Activated CD8-positive, alpha-beta memory T cell treated with anti-CD3 and anti-CD28 coated beads for 24 hours (primary cell): ENCODE results near the gene KDF1.
"Not testable (repeated sequence)": the region's sequence is repeated elsewhere in the genome, so short reads cannot be mapped to it uniquely, and the experiment has no call there.

Source experiments
- DNase-seq: peaks from one replicate; pipeline ENCODE4 v3.0.0-alpha.2; 2020

KDF1 gene

DNA sequence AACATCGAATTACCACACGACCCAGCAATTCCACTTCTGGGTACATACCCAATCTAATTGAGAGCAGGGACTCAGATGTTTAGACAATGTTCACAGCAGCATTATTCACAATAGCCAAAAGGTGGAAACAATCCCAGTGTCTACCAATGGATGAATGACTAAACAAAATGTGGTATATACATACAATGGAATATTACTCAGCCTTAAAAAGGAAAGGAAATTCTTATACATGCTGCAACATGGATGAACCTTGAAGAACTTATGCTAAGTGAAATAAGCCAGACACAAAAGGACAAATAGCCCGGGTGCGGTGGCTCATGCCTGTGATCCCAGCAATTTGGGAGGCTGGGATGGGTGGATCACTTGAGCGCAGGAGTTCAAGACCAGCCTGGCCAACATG lies 6.9 kb downstream of the KDF1 start:
- DNase-seq, result no peak

DNA sequence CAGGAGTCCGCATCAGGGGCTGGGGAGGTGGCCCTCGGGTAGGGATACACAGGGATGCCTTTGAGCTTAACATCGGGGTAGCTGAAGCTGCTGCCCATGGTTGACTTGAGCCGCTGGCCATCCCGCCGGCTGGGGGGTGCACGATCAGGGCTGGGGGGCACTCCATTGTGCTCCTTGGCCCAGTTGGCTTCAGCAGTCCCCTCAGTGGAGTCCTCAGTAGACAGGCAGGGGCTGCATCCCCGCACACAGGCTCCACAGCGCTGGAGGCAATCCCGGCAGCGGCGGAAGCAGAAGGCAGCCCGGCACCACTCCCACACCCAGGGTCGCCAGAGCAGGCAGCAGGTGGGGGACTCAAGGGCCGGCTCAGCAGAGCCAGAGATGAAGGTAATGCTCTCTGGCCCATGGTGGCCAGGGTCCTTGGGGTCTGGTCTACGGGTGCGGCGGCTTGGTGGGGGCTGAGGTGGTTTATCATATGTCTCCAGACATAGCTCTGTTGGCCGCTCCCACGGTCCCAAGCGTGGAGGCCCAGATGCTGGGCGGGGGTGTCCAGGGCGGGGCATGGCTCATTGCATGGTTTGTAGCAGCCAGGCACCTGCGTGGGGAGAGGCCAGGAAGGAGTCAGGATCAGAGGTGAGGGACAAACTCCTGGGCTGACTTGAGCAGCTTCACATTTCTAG lies 8.3 kb downstream of the KDF1 start:
- no peak for DNase-seq

DNA sequence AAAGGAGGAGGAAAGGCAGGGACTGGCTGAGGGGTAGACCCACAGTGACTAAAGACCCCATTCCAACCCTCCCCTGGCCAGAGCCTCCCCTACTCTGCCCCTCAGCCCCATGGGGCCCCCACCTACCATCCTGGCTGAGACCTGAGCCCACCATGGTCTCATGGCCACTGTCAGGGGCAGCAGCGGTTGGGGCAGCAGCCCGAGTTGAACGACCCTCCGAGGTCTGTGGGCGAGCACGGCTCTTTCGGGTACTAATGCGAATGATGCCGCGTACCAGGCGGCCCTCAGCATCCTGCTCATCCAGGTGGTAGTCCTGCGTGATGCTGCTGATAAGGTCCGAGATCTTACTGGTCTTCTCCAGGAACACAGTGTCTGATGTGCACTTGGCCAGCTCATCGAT lies 9.1 kb downstream of the KDF1 start:
- DNase-seq, result no peak

DNA sequence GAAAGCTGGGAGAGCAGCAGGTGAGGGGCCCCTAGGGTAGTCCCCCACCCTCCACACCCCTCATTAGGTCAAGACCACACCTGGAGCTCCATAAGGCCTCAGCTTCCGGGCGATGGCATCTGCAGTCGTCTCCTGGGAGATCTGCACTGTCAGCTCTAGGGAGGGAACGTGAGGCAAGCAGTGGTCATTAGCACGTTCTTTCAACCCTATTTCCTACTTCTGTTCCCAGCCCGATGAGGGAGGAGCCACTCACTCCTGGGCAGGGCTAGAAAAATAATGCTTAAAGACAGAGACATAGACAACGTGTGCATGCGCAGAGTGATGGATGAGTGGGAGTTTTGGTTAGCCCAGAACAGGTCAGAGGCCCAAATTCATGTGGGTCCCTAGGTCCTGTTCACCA lies 9.7 kb downstream of the KDF1 start:
- no peak for DNase-seq

DNA sequence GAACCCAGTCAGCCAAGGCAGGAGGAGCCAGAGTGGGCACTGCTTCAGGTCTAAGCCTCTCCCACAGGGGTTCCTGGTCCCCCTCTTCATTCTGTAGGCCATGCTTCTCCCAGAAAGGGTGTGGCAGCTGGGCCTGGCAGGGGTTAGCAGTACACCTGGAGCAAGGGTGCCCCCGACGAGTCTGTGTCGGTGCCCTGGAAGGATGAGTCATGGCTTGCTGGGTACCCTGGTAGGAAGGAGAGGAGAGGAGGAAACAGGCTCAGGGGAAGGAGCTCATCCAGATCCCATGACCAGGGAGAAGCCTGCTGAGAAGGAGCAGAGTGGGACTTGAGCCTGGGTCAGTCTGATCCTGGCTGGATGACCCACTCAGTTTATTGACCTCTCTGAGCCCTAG lies 10.3 kb downstream of the KDF1 start:
- DNase-seq, result no peak

DNA sequence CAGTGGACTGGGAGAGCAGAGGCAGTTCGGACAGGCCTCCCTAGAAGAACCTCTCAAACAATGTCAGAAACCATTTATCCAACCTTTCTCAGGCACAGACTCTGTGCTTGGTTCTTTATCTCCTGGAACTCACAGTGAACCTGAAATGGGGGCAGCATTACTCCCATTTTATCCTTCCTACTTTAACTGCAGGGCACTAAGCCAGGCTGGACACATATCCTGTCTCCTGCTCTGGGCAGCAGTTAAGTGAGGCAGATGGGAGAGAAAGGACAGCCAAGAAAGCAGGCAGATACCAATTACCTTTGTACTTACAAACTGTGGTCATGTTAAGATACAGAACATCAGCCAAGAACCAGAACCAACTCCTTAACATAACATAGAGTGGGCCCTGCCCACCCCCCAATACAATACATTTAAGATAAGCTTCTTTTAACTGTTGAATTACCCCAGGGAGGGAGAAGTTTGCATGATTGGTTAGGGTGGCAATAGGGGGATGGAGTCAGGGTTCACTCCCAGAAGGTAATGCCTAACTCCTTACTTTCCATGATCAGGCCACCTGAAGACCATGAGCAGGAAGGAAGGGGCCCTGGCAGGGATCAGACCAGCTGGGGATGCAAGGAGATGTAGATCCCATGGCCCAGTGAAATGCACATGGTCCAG lies 10.9 kb downstream of the KDF1 start:
- no peak for DNase-seq

DNA sequence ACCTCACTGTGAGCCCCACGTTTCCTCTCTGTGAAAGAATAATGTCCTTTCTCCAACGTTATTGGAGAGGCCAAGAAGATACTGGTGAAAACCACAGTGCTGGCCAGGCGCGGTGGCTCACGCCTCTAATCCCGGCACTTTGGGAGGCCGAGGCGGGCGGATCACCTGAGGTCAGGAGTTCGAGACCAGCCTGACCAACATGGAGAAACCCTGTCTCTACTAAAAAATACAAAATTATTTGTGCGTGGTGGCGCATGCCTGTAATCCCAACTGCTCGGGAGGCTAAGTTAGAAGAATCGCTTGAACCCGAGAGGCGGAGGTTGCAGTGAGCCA lies 11.6 kb downstream of the KDF1 start:
- DNase-seq, result not testable (repeated sequence)

DNA sequence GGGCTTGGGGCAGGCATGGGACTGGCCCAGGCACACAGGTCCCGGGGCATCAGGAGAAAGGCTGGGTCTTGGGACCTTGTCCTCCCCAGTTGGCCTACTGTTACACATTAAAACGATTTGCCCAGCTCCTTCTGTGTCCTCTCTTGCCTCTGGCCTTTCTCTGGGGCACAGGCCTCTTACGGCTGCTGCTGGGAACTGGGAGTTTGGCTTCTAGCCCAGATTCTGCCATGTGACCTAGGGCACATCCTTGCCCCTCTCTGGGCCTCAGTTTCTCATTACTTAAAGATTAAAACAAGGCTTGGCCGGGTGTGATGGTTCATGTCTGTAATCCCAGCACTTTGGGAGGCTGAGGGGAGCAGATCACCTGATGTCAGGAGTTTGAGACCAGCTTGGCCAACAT lies 14.0 kb downstream of the KDF1 start:
- DNase-seq, result no peak

DNA sequence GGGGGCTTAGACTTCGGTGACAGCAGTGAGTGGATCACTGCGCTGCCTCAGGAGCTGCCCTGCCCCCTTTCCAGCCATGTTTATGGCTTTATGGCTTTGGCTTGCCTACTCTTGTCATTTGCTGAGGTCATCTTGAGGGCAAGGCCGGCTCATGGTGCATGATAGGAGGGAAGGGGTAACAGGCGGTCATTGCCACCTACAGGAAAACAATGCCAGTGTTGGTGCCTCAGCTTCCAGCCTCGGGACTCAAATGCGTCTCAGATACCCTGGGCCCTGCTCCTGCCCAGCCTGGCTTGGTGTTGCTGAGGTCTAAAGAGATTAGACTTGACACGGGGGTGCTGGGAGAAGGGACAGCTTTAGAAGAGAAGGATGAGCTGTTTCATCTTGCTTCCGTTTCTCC lies 14.5 kb downstream of the KDF1 start:
- no peak for DNase-seq

DNA sequence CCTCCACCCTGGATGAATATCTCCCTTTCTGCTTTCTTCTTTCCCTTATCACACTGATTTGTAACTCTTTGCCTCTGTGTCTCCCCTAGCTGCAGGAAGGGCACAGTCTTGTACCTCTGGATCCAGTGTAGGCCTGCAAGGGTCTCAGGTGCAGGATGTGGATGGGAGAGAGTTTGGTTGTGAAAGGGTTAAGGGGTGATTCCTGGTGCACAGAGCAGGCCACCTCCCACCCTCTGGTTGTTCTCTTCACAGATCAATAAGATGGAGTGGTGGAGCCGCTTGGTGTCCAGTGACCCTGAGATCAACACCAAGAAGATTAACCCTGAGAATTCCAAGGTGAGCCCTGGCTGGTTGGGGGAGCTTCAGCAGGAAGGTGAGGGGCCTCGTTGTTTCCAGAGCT lies 15.1 kb downstream of the KDF1 start:
- no peak for DNase-seq

DNA sequence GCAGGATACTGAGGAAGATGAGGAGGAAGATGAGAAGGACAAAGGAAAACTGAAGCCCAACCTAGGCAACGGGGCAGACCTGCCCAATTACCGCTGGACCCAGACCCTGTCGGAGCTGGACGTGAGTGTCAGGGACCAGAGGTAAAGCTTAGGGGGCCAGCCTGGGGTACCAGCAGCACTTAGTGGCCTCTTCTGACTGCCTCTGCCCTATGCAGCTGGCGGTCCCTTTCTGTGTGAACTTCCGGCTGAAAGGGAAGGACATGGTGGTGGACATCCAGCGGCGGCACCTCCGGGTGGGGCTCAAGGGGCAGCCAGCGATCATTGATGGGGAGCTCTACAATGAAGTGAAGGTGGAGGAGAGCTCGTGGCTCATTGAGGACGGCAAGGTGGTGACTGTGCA lies 17.6 kb downstream of the KDF1 start:
- DNase-seq, result no peak

DNA sequence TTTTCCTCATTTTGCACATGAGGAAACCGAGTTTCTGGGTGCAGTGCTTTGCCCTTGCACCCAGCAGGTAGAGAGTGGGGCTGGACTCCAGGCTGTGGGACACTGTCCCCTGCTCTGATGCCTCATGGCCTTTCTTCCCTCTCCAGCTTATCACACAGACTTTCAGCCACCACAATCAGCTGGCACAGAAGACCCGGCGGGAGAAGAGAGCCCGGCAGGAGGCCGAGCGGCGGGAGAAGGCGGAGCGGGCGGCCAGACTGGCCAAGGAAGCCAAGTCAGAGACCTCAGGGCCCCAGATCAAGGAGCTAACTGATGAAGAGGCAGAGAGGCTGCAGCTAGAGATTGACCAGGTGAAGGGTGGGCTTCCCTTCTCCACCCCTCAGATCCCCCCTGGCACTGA lies 19.0 kb downstream of the KDF1 start:
- DNase-seq, result no peak

DNA sequence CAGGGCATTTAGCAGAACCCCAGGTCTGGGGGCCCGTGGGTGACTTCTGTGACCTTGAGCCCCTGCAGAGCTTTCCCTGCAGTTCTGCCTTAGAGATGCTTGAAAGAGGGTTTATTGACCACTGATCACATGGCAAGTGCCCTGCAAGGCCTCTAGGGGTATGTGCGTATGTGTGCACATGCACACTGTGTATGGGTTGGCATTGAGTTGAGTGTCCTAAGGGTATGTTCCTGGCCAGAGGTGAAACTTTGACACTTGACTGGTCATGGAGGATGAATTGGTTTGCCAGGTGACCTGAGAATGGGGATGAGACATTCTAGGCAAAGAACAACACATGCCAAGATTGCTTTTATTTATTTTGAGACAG lies 21.6 kb downstream of the KDF1 start:
- DNase-seq, result no peak

DNA sequence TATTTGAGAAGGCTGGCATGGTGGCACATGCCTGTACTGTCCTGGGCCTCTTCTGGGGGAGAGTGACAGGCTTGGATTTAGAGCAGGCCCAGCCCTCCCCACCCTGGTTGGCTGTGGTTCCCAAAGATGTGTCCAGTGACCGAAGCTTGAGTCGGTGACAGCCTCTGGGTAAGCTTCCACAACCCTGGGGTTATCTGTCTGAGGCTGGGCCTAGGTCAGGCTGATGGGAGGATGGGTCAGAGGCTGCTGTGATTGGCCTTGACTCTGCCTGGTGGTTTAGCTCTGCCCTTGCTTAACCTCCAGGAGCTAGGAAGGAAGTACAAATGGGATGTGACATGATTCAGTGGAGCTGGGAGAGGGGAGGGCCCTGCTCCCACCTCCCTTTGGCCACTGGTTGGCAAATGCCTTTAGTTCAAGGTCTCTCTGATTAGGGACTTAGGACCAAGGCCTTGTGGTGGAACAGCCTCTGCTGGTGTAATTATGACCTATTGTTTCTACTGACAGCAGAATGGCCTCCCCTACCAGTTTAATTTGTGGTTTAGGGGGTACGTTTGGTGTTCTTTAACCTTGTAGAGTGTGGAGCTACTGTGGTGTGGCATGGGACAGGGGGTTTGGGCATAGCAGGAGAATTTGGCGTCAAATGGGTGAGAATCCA lies 22.1 kb downstream of the KDF1 start:
- no peak for DNase-seq

DNA sequence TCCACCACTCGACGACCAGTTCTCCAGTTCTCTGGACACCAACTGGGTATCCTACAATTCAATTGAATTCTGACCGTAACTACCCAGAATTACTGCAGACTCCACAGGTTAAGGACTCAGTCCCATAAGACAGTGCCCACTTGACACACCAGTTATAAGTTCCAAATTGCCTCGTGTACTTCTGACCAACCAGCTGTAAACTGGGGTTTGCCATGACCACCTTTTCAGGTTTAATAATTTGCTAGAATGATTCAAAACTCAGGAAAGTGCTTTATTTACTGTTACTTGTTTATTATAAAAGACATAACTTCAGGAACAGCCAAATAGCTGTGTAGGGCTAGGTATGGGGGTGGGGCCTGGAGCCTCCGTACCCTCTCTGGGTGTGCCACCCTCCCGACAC lies 23.4 kb downstream of the KDF1 start:
- no peak for DNase-seq

DNA sequence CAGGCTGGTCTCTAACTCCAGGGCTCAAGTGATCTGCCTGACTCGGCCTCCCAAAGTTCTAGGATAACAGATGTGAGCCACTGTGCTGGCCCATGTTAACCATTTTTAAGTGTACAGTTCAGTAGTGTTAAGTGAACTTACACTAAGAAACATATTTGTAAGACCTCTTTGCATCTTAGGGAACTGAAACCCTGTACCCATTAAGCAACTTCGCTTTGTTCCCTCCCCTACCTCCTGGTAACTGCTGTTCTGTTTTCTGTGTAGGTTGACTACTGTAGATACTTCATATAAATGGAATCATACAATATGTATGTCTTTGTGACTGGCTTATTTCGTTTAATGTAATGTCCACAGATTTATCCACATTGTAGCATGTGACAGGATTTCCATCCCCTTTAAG lies 27.7 kb downstream of the KDF1 start:
- no peak for DNase-seq

DNA sequence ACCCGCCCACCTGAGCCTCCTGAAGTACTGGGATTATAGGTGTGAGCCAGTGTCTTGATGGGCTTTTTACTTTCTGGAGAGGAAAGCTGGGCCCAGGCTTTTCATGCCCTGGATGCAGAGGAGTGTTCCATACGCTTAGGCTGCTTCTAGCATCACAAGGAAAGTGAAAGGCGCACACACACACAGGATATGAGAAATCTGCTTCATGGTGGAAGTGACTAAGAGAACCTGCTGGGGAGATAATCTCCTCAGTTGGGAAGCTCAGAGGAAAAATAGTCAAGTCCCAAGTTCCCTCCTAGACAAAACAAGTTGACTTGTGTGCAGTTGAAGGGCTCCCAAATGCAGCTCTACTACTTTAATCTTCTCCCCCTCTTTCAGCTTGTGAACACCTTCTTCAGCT lies 36.6 kb downstream of the KDF1 start:
- no peak for DNase-seq

DNA sequence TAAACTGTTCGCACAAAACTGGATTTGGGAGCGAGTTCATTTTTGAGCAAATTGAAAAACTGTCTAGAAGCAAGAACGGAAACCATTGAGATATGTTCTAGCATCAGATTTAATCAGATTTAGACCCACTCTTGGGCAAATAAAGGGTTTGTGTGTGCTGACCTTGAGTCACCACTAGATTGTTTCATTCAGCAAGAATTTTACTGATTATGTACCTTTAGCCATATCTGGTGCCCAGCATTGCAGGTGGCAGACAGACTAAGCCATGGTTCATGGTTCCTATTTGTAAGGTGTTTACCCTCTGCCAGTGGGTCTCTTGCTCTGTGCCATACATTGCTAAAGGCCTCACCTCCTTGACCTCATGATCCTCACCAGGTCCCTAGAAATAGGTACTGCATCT lies 37.4 kb downstream of the KDF1 start:
- no peak for DNase-seq

DNA sequence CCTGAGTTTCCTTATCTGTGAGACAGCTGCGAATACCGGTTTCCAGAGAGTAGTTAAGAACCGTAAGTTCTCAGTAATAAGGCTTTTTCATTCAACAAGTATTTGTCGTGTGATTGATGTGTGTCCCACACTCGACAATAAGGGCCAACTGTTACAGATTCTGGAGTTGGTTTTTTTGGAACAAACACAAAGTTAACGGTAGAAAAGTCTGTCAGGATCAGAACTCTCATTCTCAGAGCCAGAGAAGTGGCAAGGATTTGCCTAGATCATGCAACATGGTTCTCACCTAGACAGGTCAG lies 37.9 kb downstream of the KDF1 start:
- DNase-seq, result no peak

DNA sequence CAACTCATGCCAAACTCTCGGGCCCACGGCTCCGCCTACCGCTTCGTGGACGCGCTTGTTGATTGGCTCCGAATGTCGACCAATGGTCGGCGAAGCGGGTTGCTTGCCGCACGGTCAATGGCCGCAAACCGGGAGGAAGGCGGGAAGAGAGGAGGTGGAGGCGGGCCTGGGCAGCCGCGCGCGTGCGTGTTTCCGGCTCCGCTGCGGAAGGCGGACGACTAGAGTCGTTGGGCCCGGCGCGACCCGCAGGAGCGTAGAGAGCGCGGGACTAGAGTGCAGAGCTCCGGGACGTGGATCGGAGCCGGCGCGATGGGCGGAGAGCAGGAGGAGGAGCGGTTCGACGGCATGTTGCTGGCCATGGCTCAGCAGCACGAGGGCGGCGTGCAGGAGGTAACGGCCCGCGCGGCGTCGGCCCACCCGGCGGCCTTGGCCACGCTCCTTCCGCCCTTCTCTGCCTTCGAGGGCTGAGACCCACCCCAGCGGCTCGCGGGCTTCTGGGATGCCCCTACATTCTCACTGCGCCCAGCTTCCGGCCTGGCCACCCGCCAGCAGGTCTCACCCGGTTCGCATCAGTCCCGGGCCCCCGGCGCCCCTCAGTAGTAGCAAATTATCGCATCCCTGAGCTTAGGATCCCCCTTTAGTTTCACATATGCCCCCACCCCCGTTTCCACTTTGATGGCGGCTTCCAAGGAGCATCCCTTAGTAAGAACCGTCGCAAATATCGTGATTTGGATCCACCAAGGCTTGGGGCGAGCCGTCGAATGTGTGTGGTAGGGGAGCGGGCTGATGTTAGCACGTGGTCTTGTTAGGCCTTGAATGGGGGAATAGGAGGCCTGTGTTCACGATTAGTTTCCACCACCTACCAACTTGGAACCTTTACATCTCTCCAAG lies 38.5 kb downstream of the KDF1 start, which contains the start of gene NUDC:
TSS of gene NUDC (plus strand) at position 204 of the 891 bp plus-strand sequence. CDS start at position 310, 106 bp downstream.
- peak; percentile 97 for DNase-seq

DNA sequence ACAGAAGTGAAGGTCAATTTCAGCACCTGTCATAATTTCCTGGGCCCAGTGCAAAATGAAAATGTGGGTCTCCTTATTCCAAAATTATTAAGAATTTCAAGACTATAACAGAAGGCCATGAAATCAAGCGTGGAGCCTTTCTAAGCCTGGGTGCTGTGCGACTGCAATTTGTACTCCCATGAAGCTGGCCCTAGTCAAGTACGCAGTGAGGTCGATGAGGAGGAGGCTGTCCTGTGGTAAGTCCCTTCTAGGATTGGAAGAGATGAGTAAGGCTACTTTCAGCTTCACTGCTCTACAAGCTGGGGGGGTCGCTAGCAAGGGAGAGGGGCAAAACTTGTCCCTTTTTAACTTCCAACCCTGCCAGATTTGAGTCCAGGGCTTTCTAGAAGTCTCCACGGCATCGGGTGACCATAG lies 39.1 kb downstream of the KDF1 start:
- no peak for DNase-seq

DNA sequence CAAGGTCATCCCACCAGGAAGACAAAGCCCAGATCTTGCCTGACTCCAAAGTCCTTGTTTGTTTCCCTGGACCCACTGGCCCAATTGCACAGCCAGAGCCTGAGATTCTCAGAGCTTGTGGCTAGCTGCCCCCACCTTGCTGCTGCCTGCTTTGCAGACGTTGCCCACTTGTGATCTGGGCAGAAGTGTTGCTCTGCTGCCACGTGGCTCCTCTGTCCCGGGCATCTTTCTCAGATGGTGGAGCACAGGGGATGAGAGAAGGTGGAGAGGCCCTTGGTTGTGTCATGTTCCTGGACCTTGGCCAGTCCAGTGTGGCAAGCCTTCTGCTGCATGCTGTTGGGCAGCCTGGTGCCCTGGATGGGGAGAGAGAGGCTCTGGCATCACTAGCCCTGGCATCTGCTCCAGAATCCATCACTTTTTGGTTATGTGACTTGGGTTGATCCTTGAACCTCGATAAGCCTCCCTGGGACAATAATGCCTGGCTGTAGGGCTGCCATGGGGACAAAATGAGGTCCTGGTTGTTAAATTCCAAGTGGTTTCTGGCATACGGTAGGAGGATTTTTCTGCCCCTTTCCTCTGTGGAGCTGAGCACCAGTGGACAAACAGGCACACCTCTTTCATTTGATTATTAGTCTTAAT lies 44.9 kb downstream of the KDF1 start:
- DNase-seq, result no peak
